SU-DHL-6 (cell line): ENCODE measurements around the gene AXIN2.

Experiments used
- H2AFZ ChIP-seq: fragments of 200-600 bp; sonication (generic); 2 replicates; pipeline ENCODE4 v1.6.1; 2014; ENCODE audit warnings: low read depth, mild to moderate bottlenecking, moderate library complexity, mixed read lengths, antibody characterized with exemption, low read length; ENCODE audit not compliant: severe bottlenecking
- H3F3A ChIP-seq: fragments of 200-600 bp; shearing (Covaris generic); 2 replicates; pipeline ENCODE4 v1.6.0; 2016; ENCODE audit warnings: antibody characterized with exemption, mild to moderate bottlenecking; ENCODE audit not compliant: insufficient read depth
- H3K27ac ChIP-seq: fragments of 200-600 bp; sonication (generic); 2 replicates; pipeline ENCODE4 v1.5.1; 2016; ENCODE audit warnings: low read depth, mild to moderate bottlenecking, low read length, moderate library complexity, mixed read lengths
- H3K27me3 ChIP-seq: fragments of 200-600 bp; sonication (generic), shearing (Covaris generic); 2 replicates; pipeline ENCODE4 v1.6.0; 2014; ENCODE audit warnings: mild to moderate bottlenecking, low read length
- H3K36me3 ChIP-seq: fragments of 200-600 bp; sonication (generic); 2 replicates; pipeline ENCODE4 v1.6.1; 2014; ENCODE audit warnings: mild to moderate bottlenecking, low read length, mixed read lengths
- H3K4me2 ChIP-seq: fragments of 300-600, 200-600 bp; shearing (Covaris generic), sonication (generic); 2 replicates; pipeline ENCODE4 v1.6.0; 2014; ENCODE audit warnings: low read length, low read depth, mild to moderate bottlenecking; ENCODE audit not compliant: poor library complexity, severe bottlenecking
- H3K4me3 ChIP-seq: fragments of 200-600 bp; sonication (generic); 2 replicates; pipeline ENCODE4 v1.5.1; 2014; ENCODE audit warnings: antibody characterized with exemption, low read length, mild to moderate bottlenecking, mixed read lengths; ENCODE audit not compliant: insufficient read depth, poor library complexity, severe bottlenecking
- H3K79me2 ChIP-seq: fragments of 200-600 bp; sonication (generic); 2 replicates; pipeline ENCODE4 v1.6.1; 2014; ENCODE audit warnings: mild to moderate bottlenecking, low read length, moderate library complexity; ENCODE audit not compliant: insufficient read depth
- H3K9ac ChIP-seq: fragments of 200-600 bp; sonication (generic); 2 replicates; pipeline ENCODE4 v1.7.0; 2014; ENCODE audit warnings: mild to moderate bottlenecking, low read length
- H3K9me2 ChIP-seq: fragments of 200-600 bp; sonication (generic); replicated peaks from 2 replicates; pipeline ENCODE4 v1.6.1; 2014; ENCODE audit warnings: low read length; ENCODE audit not compliant: insufficient read depth
- H3K9me3 ChIP-seq: fragments of 200-600 bp; sonication (generic); 2 replicates; pipeline ENCODE4 v1.6.1; 2014; ENCODE audit warnings: low read length, mixed read lengths; ENCODE audit not compliant: insufficient read depth
- H4K20me1 ChIP-seq: fragments of 200-600 bp; sonication (generic); 2 replicates; pipeline ENCODE4 v1.6.1; 2014; ENCODE audit warnings: low read depth, mild to moderate bottlenecking, antibody characterized with exemption, low read length, moderate library complexity, mixed read lengths
- CTCF ChIP-seq: fragments of 200-600 bp; sonication (generic); IDR thresholded peaks from one replicate; pipeline ENCODE4 v1.5.1; 2017; ENCODE audit warnings: antibody characterized with exemption, mild to moderate bottlenecking, low read length, moderate library complexity; ENCODE audit not compliant: insufficient read depth, poor library complexity, severe bottlenecking
- EZH2phosphoT487 ChIP-seq: fragments of 200-600 bp; sonication (generic), shearing (Covaris generic); conservative IDR thresholded peaks from 2 replicates; pipeline ENCODE4 v1.6.1; 2018; ENCODE audit warnings: mild to moderate bottlenecking, antibody characterized with exemption, low read length, moderate library complexity, mixed read lengths

Gene AXIN2

GRCh38 chr17:65576939-65577338 is 15.5 kb upstream of the AXIN2 start:
- H3K27ac ChIP-seq: no peak overlapping the region
- no peaks in the 10 kb centered on the region for H3K27me3 ChIP-seq
- no peak overlapping the region for H3K4me2 ChIP-seq
- H3K9me3 ChIP-seq: no peaks in the 10 kb centered on the region
- no peaks in the 10 kb centered on the region for H3K36me3 ChIP-seq
- no peak overlapping the region for H2AFZ ChIP-seq
- H4K20me1 ChIP-seq: no peaks in the 10 kb centered on the region
- H3K79me2 ChIP-seq: no peaks in the 10 kb centered on the region
- no peak overlapping the region for H3K4me3 ChIP-seq
- H3K9me2 ChIP-seq: no peaks in the 10 kb centered on the region
- TF ChIP-seq EZH2phosphoT487: no peak
- no peak for TF ChIP-seq CTCF
- no peaks in the 10 kb centered on the region for H3F3A ChIP-seq
- H3K9ac ChIP-seq: no peak overlapping the region

GRCh38 chr17:65573282-65573602 is 11.8 kb upstream of the AXIN2 start:
- Histone ChIP-seq H3K27me3 (no peaks in the 10 kb centered on the region), H3K9me2 (no peaks in the 10 kb centered on the region), H3K4me2 (no peak overlapping the region), H4K20me1 (no peaks in the 10 kb centered on the region), H3F3A (no peaks in the 10 kb centered on the region), H3K36me3 (no peaks in the 10 kb centered on the region), H2AFZ (no peak overlapping the region), H3K9me3 (no peaks in the 10 kb centered on the region), H3K9ac (no peak overlapping the region), H3K4me3 (no peak overlapping the region), H3K79me2 (no peaks in the 10 kb centered on the region), H3K27ac (no peak overlapping the region)
- TF ChIP-seq CTCF: no peak
- TF ChIP-seq EZH2phosphoT487: no peak

GRCh38 chr17:65572581-65573281 is 11.3 kb upstream of the AXIN2 start:
- no peaks in the 10 kb centered on the region for H3K9me2 ChIP-seq
- no peaks in the 10 kb centered on the region for H3K9me3 ChIP-seq
- no peaks in the 10 kb centered on the region for H3K36me3 ChIP-seq
- H3K27me3 ChIP-seq: no peaks in the 10 kb centered on the region
- H3F3A ChIP-seq: no peaks in the 10 kb centered on the region
- H3K4me2 ChIP-seq: no peak overlapping the region
- H3K4me3 ChIP-seq: no peak overlapping the region
- H3K79me2 ChIP-seq: no peaks in the 10 kb centered on the region
- no peaks in the 10 kb centered on the region for H4K20me1 ChIP-seq
- H3K27ac ChIP-seq: no peak overlapping the region
- H2AFZ ChIP-seq: no peak overlapping the region
- TF ChIP-seq EZH2phosphoT487 (no peak), CTCF (no peak)
- H3K9ac ChIP-seq: no peak overlapping the region
